HCT116 (cell line): ENCODE measurements around the gene SLC7A5. TPM values are rescaled to one million over a fixed set of nuclear protein-coding genes. Genes with fewer than 3 reads are reported as not detected.

ENCODE experiments used
- ATAC-seq: fragments of 200-7000 bp; cut with Tn5 transposase; 2 replicates; pipeline ENCODE4 v1.9.1; 2020; ENCODE audit warnings: mild to moderate bottlenecking, moderate library complexity
- BruUV-seq: library from RNA; stranded (reverse); fragments of 400-500 nt; replicated peaks from 2 replicates; lab custom pipeline; 2021; lab: Mats Ljungman, UMichigan
- CTCF ChIA-PET: fragments of 300-600 bp; sonication (Branson Sonifier 250); formaldehyde crosslinking; loops from one replicate; lab custom pipeline; 2021; ENCODE audit warnings: antibody characterized with exemption; lab: Charles Lee
- POLR2A ChIA-PET: fragments of 300-600, 350-600 bp; sonication (Branson Sonifier 250); formaldehyde crosslinking; loops from one replicate; lab custom pipeline; 2021; ENCODE audit warnings: antibody characterized with exemption; lab: Charles Lee
- RAD21 ChIA-PET, 2 experiments: fragments of 300-600 bp; sonication (Branson Sonifier 250); formaldehyde crosslinking; loops; one replicate each; lab custom pipeline; 2023; ENCODE audit warnings: low total read pairs in 2 of 2; ENCODE audit not compliant: uncharacterized antibody in 2 of 2, unreplicated experiment in 2 of 2, low non-redundant PET in 1 of 2; lab: Charles Lee
- DNase-seq: peaks from one replicate; pipeline ENCODE4 v3.0.0-alpha.2; 2010; ENCODE audit warnings: low read depth, low spot score
- H2AFZ ChIP-seq: fragments of 200-600 bp; shearing (Covaris generic), sonication (generic); 2 replicates; pipeline ENCODE4 v1.6.1; 2017; ENCODE audit warnings: low read depth, mixed run types, mixed read lengths, antibody characterized with exemption, low read length; ENCODE audit not compliant: poor library complexity, severe bottlenecking
- H3K27ac ChIP-seq: 2 replicates; pipeline ENCODE4 v1.5.1; 2012; ENCODE audit warnings: low read depth, low read length
- H3K27me3 ChIP-seq: fragments of 200-600 bp; sonication (generic); 2 replicates; pipeline ENCODE4 v1.6.1; 2016; ENCODE audit warnings: mixed run types, low read length, mixed read lengths; ENCODE audit not compliant: insufficient read depth
- H3K36me3 ChIP-seq, 2 experiments: fragments of 200-500 bp in 1 of 2; fragments of 200-600 bp in 1 of 2; sonication (Bioruptor generic) in 1 of 2; sonication (generic) in 1 of 2; 2 replicates each; pipeline versions ENCODE4 v1.5.1 to v1.6.1; 2014 to 2016; ENCODE audit warnings: low read length in 2 of 2, inconsistent platforms in 1 of 2, mixed read lengths in 1 of 2, mixed run types in 1 of 2; ENCODE audit not compliant: insufficient read depth in 2 of 2, control insufficient read depth in 1 of 2
- H3K4me1 ChIP-seq, 2 experiments: fragments of 200-600 bp in 1 of 2; sonication (generic) in 1 of 2; 2 replicates each; pipeline versions ENCODE4 v1.5.1 to v1.6.1; 2012 to 2017; ENCODE audit warnings: low read length in 2 of 2, inconsistent platforms in 1 of 2, mild to moderate bottlenecking in 1 of 2, mixed read lengths in 1 of 2, mixed run types in 1 of 2, moderate library complexity in 1 of 2; ENCODE audit not compliant: insufficient read depth in 2 of 2, control insufficient read depth in 1 of 2
- H3K4me2 ChIP-seq: fragments of 200-600 bp; sonication (generic); 2 replicates; pipeline ENCODE4 v1.6.1; 2017; ENCODE audit warnings: mixed run types, low read length, mixed read lengths
- H3K4me3 ChIP-seq, 2 experiments: fragments of 200-600 bp in 1 of 2; sonication (generic) in 1 of 2; replicated peaks in 1 of 2; 2 replicates each; pipeline ENCODE4 v1.5.1; 2011 to 2016; ENCODE audit warnings: low read length in 2 of 2, control low read depth in 1 of 2, low read depth in 1 of 2, mild to moderate bottlenecking in 1 of 2, mixed read lengths in 1 of 2, mixed run types in 1 of 2
- H3K79me2 ChIP-seq: fragments of 200-600 bp; sonication (generic); 2 replicates; pipeline ENCODE4 v1.6.1; 2017; ENCODE audit warnings: mild to moderate bottlenecking, mixed run types, low read length, moderate library complexity, mixed read lengths; ENCODE audit not compliant: insufficient read depth
- H3K9ac ChIP-seq: fragments of 200-600 bp; sonication (generic); 2 replicates; pipeline ENCODE4 v1.6.1; 2016; ENCODE audit warnings: low read length, mixed read lengths
- H3K9me2 ChIP-seq: fragments of 200-600 bp; sonication (generic), shearing (Covaris generic); 2 replicates; pipeline ENCODE4 v1.6.1; 2017; ENCODE audit warnings: mixed run types, mild to moderate bottlenecking, moderate library complexity; ENCODE audit not compliant: insufficient read depth
- H3K9me3 ChIP-seq, 2 experiments: fragments of 200-500 bp in 1 of 2; fragments of 200-600 bp in 1 of 2; sonication (Bioruptor generic) in 1 of 2; sonication (generic) in 1 of 2; 2 replicates each; pipeline ENCODE4 v1.6.1; 2014 to 2017; ENCODE audit warnings: low read length in 2 of 2, mixed read lengths in 2 of 2, inconsistent platforms in 1 of 2, low read depth in 1 of 2, mild to moderate bottlenecking in 1 of 2, mixed run types in 1 of 2, moderate library complexity in 1 of 2; ENCODE audit not compliant: control insufficient read depth in 1 of 2, insufficient read depth in 1 of 2
- H4K20me1 ChIP-seq: fragments of 200-600 bp; sonication (generic), shearing (Covaris generic); 2 replicates; pipeline ENCODE4 v1.6.1; 2017; ENCODE audit warnings: mixed run types, mild to moderate bottlenecking, moderate library complexity; ENCODE audit not compliant: insufficient read depth
- CEBPB ChIP-seq: IDR thresholded peaks from 2 replicates; pipeline ENCODE4 v1.6.1; 2012; ENCODE audit warnings: low read depth
- EGR1 ChIP-seq: IDR thresholded peaks from 2 replicates; pipeline ENCODE4 v1.6.1; 2012; ENCODE audit warnings: low read depth
- JUND ChIP-seq: IDR thresholded peaks from 2 replicates; pipeline ENCODE4 v1.6.1; 2012
- POLR2A ChIP-seq: IDR thresholded peaks from 2 replicates; pipeline ENCODE4 v1.7.0; 2011; ENCODE audit warnings: borderline replicate concordance; ENCODE audit not compliant: insufficient read depth, insufficient read length; ENCODE audit errors: extremely low read depth
- POLR2AphosphoS5 ChIP-seq: IDR thresholded peaks from 2 replicates; pipeline ENCODE4 v1.6.1; 2011; ENCODE audit warnings: mild to moderate bottlenecking, low read depth, low read length, moderate library complexity
- SIN3A ChIP-seq: IDR thresholded peaks from 2 replicates; pipeline ENCODE4 v1.6.1; 2012; ENCODE audit warnings: low read depth
- SP1 ChIP-seq: IDR thresholded peaks from 2 replicates; pipeline ENCODE4 v1.6.1; 2012; ENCODE audit warnings: low read depth
- TCF7L2 ChIP-seq: IDR thresholded peaks from 2 replicates; pipeline ENCODE4 v1.7.0; 2011; ENCODE audit warnings: borderline replicate concordance, inconsistent platforms; ENCODE audit not compliant: insufficient read depth, insufficient read length; ENCODE audit errors: extremely low read depth
- YY1 ChIP-seq: IDR thresholded peaks from 2 replicates; pipeline ENCODE4 v1.6.1; 2011; ENCODE audit warnings: low read length, low read depth, moderate library complexity, mild to moderate bottlenecking; ENCODE audit not compliant: insufficient replicate concordance; ENCODE audit errors: extremely low read depth
- ZFX ChIP-seq: fragments of 450-650 bp; IDR thresholded peaks from 2 replicates; pipeline ENCODE4 v1.6.1; 2017
- ZNF274 ChIP-seq: fragments of 200-500 bp; sonication (Bioruptor generic); IDR thresholded peaks from 2 replicates; pipeline ENCODE4 v1.6.1; 2014; ENCODE audit warnings: mild to moderate bottlenecking, low read depth, low read length, inconsistent platforms
- intact Hi-C: fragments of 100-400 bp; cut with micrococcal nuclease; formaldehyde crosslinking; loops from 2 replicates; pipeline ENCODE4 v1.10.0; 2022
- total RNA-seq: library from RNA; stranded (reverse); gene quantifications from one replicate; pipeline ENCODE4 v1.2.1, GENCODE V29; 2021; ENCODE audit not compliant: unreplicated experiment
- TF ChIP-seq, protein P1 (sequence below): IDR thresholded peaks from 2 replicates; pipeline ENCODE4 v1.6.1; 2011; ENCODE audit warnings: mild to moderate bottlenecking, low read length, moderate library complexity; ENCODE audit not compliant: insufficient replicate concordance; ENCODE audit errors: extremely low read depth
- TF ChIP-seq, protein P2 (sequence below): IDR thresholded peaks from 2 replicates; pipeline ENCODE4 v1.6.1; 2012
- TF ChIP-seq, protein P3 (sequence below): IDR thresholded peaks from 2 replicates; pipeline ENCODE4 v1.6.1; 2012

The SLC7A5 gene
- total RNA-seq, 1 experiment from 2014 or later: 482 TPM

- ChIA-PET POLR2A (interaction anchor here (1.3 kb wide), 1 partner anchor 23 kb away, joined by 5 read pairs; no protein-coding TSS in a partner anchor), CTCF (no interaction called here), RAD21 (no interaction called here)
- Histone ChIP-seq H3K27ac (no peak overlapping the region), H2AFZ (no peak overlapping the region), H4K20me1 (no peaks in the 10 kb centered on the region), H3K4me2 (no peak overlapping the region), H3K27me3 (no peaks in the 10 kb centered on the region; the same call in 1 of the 2 replicates), H3K36me3 (peaks cover 26 to 48% of the 10 kb centered on the region in 2 experiments; a peak in 3 of 4 replicates), H3K79me2 (peaks cover 3% of the 10 kb centered on the region; the same call in 1 of the 2 replicates), H3K4me1 (peaks cover 0 to 4% of the 10 kb centered on the region in 2 experiments; a peak in 1 of 4 replicates), H3K9ac (no peak overlapping the region), H3K4me3 (no peak overlapping the region), H3K9me3 (no peaks in the 10 kb centered on the region), H3K9me2 (no peaks in the 10 kb centered on the region)
- DNase-seq: no peak
- intact Hi-C loops: no loop called here
- ATAC-seq: no peak
- BruUV-seq: TSS peak; percentile 37
- no peak for TF ChIP-seq ZFX
- TF ChIP-seq CEBPB: no peak
- peak; percentile 39; the same call in 1 of the 2 replicates for TF ChIP-seq POLR2AphosphoS5
Measured at GRCh38 chr16:87829988-87830672, 39.2 kb downstream of the SLC7A5 start.

- POLR2A ChIA-PET: interaction anchor here (2.4 kb wide), 1 partner anchor 23 kb away, joined by 14 read pairs; no protein-coding TSS in a partner anchor
- TF ChIP-seq, protein P1, sequence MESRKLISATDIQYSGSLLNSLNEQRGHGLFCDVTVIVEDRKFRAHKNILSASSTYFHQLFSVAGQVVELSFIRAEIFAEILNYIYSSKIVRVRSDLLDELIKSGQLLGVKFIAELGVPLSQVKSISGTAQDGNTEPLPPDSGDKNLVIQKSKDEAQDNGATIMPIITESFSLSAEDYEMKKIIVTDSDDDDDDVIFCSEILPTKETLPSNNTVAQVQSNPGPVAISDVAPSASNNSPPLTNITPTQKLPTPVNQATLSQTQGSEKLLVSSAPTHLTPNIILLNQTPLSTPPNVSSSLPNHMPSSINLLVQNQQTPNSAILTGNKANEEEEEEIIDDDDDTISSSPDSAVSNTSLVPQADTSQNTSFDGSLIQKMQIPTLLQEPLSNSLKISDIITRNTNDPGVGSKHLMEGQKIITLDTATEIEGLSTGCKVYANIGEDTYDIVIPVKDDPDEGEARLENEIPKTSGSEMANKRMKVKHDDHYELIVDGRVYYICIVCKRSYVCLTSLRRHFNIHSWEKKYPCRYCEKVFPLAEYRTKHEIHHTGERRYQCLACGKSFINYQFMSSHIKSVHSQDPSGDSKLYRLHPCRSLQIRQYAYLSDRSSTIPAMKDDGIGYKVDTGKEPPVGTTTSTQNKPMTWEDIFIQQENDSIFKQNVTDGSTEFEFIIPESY: no peak
- no peak for TF ChIP-seq YY1
- TF ChIP-seq, protein P2, sequence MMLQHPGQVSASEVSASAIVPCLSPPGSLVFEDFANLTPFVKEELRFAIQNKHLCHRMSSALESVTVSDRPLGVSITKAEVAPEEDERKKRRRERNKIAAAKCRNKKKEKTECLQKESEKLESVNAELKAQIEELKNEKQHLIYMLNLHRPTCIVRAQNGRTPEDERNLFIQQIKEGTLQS: no peak
- TF ChIP-seq JUND: no peak
- TF ChIP-seq SIN3A: no peak
- no peak for TF ChIP-seq TCF7L2
- TF ChIP-seq EGR1: no peak
- no peak for TF ChIP-seq ZNF274
- TF ChIP-seq ZFX: no peak
- TF ChIP-seq POLR2AphosphoS5: no peak
- TF ChIP-seq SP1: no peak
- no peak for TF ChIP-seq POLR2A
- TF ChIP-seq, protein P3, sequence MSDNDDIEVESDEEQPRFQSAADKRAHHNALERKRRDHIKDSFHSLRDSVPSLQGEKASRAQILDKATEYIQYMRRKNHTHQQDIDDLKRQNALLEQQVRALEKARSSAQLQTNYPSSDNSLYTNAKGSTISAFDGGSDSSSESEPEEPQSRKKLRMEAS: no peak
Measured at GRCh38 chr16:87829622-87829980, 39.7 kb downstream of the SLC7A5 start.

More at GRCh38 chr16:87829622-87829980, 39.7 kb downstream of the SLC7A5 start:
- Histone ChIP-seq H4K20me1 (no peaks in the 10 kb centered on the region), H3K27me3 (peaks cover 5% of the 10 kb centered on the region; the same call in 1 of the 2 replicates), H3K27ac (no peak overlapping the region), H3K4me3 (no peak overlapping the region), H2AFZ (no peak overlapping the region), H3K36me3 (peaks cover 24 to 43% of the 10 kb centered on the region in 2 experiments; a peak in 3 of 4 replicates), H3K4me1 (peaks cover 0 to 4% of the 10 kb centered on the region in 2 experiments; a peak in 1 of 4 replicates), H3K9me3 (no peaks in the 10 kb centered on the region), H3K9me2 (no peaks in the 10 kb centered on the region), H3K4me2 (no peak overlapping the region), H3K9ac (no peak overlapping the region), H3K79me2 (no peaks in the 10 kb centered on the region; the same call in 1 of the 2 replicates)
- BruUV-seq: no TSS peak
- ChIA-PET CTCF (no interaction called here), RAD21 (no interaction called here)
- DNase-seq (no peak), ATAC-seq (no peak)
- intact Hi-C loops: no loop called here
